Measurements from ENCODE around the gene ZNF423.

ZNF423 gene

DNA sequence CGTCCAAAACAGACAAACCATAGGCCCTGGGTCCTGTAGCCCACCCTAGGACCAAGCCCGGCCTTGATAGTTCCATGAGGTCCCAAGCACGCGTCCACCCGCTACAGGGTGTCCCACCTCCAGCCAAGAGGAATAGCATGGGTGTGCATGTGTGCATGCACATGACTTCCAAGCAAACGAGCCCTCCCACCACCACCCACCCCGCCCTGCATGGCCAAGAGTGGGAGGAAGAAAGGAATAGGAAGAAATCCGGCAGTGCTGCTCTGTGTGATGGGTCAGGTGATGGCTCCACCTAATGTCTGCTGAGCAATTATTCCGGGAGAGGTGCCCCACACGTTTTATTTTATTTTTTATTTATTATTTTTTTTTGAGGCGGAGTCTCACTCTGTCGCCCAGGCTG, 184.6 kb downstream of the ZNF423 start:
- TF ChIP-seq FOXP2 (optimal IDR thresholded peaks at IDR 0.05; ENCODE audit: borderline replicate concordance, extremely low read depth, extremely low read length, insufficient read depth) = no peak
- TF ChIP-seq POLR2AphosphoS5 (IDR thresholded peaks at IDR 0.05; ENCODE audit: low read depth, low read length) = no peak
- TF ChIP-seq, protein P1, sequence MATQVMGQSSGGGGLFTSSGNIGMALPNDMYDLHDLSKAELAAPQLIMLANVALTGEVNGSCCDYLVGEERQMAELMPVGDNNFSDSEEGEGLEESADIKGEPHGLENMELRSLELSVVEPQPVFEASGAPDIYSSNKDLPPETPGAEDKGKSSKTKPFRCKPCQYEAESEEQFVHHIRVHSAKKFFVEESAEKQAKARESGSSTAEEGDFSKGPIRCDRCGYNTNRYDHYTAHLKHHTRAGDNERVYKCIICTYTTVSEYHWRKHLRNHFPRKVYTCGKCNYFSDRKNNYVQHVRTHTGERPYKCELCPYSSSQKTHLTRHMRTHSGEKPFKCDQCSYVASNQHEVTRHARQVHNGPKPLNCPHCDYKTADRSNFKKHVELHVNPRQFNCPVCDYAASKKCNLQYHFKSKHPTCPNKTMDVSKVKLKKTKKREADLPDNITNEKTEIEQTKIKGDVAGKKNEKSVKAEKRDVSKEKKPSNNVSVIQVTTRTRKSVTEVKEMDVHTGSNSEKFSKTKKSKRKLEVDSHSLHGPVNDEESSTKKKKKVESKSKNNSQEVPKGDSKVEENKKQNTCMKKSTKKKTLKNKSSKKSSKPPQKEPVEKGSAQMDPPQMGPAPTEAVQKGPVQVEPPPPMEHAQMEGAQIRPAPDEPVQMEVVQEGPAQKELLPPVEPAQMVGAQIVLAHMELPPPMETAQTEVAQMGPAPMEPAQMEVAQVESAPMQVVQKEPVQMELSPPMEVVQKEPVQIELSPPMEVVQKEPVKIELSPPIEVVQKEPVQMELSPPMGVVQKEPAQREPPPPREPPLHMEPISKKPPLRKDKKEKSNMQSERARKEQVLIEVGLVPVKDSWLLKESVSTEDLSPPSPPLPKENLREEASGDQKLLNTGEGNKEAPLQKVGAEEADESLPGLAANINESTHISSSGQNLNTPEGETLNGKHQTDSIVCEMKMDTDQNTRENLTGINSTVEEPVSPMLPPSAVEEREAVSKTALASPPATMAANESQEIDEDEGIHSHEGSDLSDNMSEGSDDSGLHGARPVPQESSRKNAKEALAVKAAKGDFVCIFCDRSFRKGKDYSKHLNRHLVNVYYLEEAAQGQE (IDR thresholded peaks at IDR 0.05; ENCODE audit: insufficient read depth in 1 of 2, low read depth in 2 of 2, low read length in 2 of 2) = no peak
- no peak for TF ChIP-seq TAF1 (IDR thresholded peaks at IDR 0.05; ENCODE audit: borderline replicate concordance, insufficient read depth, low read length)
- TF ChIP-seq SIN3A (IDR thresholded peaks at IDR 0.05; ENCODE audit: borderline replicate concordance, insufficient read depth, low read length) = no peak

- no peak for TF ChIP-seq POLR2AphosphoS5 (IDR thresholded peaks at IDR 0.05; ENCODE audit: low read depth, low read length)
- TF ChIP-seq TAF1 (IDR thresholded peaks at IDR 0.05; ENCODE audit: borderline replicate concordance, insufficient read depth, low read length) = no peak
Observed at GRCh38 chr16:49670627-49671026, 185.3 kb downstream of the ZNF423 start.

DNA sequence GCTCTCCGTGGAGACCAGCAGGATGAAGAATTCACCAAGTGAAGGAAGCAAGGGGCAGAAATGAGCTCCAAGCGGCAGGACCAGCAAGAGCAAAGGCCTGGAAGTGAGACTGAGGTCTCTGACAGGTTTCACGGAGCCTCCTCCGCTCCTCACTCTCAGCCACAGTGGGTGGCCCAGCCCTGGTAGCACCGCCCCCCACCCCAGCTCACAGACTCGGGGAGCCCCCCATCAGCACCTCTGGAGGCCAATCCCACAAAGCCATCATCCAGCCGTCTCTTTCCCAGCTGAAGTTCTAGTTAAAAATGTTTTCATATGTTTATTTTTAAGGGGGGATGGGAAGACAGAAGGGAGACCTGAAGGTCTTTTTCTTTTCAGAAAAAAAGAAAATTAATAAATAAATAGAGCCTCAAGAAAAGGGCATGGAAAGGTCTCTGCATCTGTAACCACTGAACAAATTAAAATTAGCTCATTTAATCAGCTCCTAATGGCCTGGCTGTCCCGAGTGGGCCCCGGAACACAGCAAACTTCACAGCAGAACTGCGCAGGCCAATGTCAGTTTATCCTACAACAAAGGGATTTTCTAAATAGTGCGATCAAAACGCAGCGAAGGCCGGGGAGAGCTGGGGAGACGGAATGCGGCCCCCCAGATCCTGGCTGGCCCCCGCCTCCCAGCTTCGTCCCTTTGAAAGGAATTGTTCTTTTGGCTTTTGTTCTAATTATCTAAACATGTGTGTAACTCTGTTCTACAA, 190.3 kb downstream of the ZNF423 start:
- TF ChIP-seq SIN3A (IDR thresholded peaks at IDR 0.05; ENCODE audit: borderline replicate concordance, insufficient read depth, low read length) = no peak
- no peak for TF ChIP-seq FOXP2 (optimal IDR thresholded peaks at IDR 0.05; ENCODE audit: borderline replicate concordance, extremely low read depth, extremely low read length, insufficient read depth)
- no peak for TF ChIP-seq TAF1 (IDR thresholded peaks at IDR 0.05; ENCODE audit: borderline replicate concordance, insufficient read depth, low read length)
- TF ChIP-seq, protein P1 (IDR thresholded peaks at IDR 0.05; ENCODE audit: insufficient read depth in 1 of 2, low read depth in 2 of 2, low read length in 2 of 2) = no peak
- TF ChIP-seq POLR2AphosphoS5 (IDR thresholded peaks at IDR 0.05; ENCODE audit: low read depth, low read length) = no peak

DNA sequence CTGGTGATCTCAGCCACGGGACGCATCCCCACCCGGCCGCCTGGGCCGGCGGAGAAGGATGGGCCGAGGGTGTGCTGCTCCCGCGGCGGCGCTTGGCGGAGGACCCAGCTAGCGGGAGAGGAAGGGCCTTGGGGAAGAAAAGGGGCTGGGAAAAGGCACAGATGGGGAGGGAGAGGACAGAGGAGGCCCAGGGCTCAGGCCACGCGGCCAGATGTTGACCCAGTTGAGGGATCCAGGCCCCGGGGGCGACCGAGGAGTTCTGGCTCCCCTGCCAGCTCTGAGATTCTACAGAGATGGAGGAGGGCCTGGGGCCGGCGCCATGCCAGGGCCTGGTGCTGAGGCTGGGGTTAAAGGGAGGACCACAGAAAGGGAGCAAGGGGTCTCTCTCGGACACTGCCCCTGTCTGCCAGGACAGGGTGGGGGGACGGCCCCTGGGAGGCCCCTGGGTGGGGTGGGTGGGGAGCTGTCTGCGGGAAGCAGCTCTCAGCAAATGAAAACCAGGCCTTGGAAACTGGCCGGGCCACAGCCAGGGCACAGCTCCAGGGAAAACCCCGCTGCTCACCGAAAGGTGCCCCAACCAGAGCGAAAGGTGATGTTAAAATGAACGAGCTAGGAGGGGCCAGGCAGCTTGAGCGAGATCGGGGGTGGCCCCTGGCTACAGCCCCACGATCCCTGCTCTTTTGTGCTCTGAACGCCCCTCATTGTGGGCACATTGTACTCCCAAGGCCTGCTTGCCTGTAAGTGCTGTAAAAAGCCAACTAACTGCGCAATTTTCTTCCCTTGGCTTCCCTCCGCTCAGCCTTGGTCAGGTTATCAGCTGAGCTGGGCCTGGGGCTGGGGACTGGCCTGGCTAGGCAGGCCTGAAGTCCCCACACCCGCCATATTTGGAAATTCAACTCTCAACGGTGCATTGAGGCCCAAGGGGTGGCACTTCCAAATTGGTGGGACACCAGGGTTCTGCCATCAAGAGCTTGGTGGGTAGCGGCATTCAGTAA, 191.4 kb downstream of the ZNF423 start:
- TF ChIP-seq FOXP2 (optimal IDR thresholded peaks at IDR 0.05; ENCODE audit: borderline replicate concordance, extremely low read depth, extremely low read length, insufficient read depth) = no peak
- TF ChIP-seq TAF1 (IDR thresholded peaks at IDR 0.05; ENCODE audit: borderline replicate concordance, insufficient read depth, low read length) = no peak
- TF ChIP-seq, protein P1 (IDR thresholded peaks at IDR 0.05; ENCODE audit: insufficient read depth in 1 of 2, low read depth in 2 of 2, low read length in 2 of 2) = no peak
- no peak for TF ChIP-seq POLR2AphosphoS5 (IDR thresholded peaks at IDR 0.05; ENCODE audit: low read depth, low read length)
- TF ChIP-seq SIN3A (IDR thresholded peaks at IDR 0.05; ENCODE audit: borderline replicate concordance, insufficient read depth, low read length) = no peak

Measured in PFSK-1 (cell line).